Inferior parietal cortex (tissue), 1 donor: Measurements from ENCODE around the gene BECN2.
A peak's percentile ranks its signal among the peaks of the same experiment; 100 is the strongest.

Experiments used
- DNase-seq: peaks from one replicate; pipeline ENCODE4 v3.0.0-alpha.2; 2016; ENCODE audit errors: extremely low spot score

Gene BECN2

GRCh38 chr1:241957692-241958494, at the start of gene BECN2:
BECN2 (plus strand) TSS chr1:241957767; CDS start chr1:241957767, 0 bp downstream.
- DNase-seq: no peak

GRCh38 chr1:241916196-241916595, 41.4 kb upstream of the BECN2 start:
- no peak for DNase-seq

- no peak for DNase-seq
Measured at GRCh38 chr1:241917487-241917886, 40.1 kb upstream of the BECN2 start.

- no peak for DNase-seq
Measured at GRCh38 chr1:241918879-241919278, 38.7 kb upstream of the BECN2 start.

GRCh38 chr1:241924080-241924808, 33.3 kb upstream of the BECN2 start:
- no peak for DNase-seq

GRCh38 chr1:241926141-241926540, 31.4 kb upstream of the BECN2 start:
- DNase-seq: no peak

- no peak for DNase-seq
Measured at GRCh38 chr1:241927321-241927720, 30.2 kb upstream of the BECN2 start.

GRCh38 chr1:241932845-241933244, 24.7 kb upstream of the BECN2 start:
- no peak for DNase-seq

GRCh38 chr1:241934201-241934848, 23.2 kb upstream of the BECN2 start:
- DNase-seq: peak; percentile 11

- no peak for DNase-seq
Measured at GRCh38 chr1:241934866-241935265, 22.7 kb upstream of the BECN2 start.

- DNase-seq: no peak
Measured at GRCh38 chr1:241939798-241940197, 17.8 kb upstream of the BECN2 start.

- DNase-seq: no peak
Measured at GRCh38 chr1:241942738-241943137, 14.8 kb upstream of the BECN2 start.

- no peak for DNase-seq
Measured at GRCh38 chr1:241944300-241944699, 13.3 kb upstream of the BECN2 start.

GRCh38 chr1:241947354-241947753, 10.2 kb upstream of the BECN2 start:
- DNase-seq: no peak

- no peak for DNase-seq
Measured at GRCh38 chr1:241950390-241950789, 7.2 kb upstream of the BECN2 start.

- no peak for DNase-seq
Measured at GRCh38 chr1:241962153-241962552, 4.6 kb downstream of the BECN2 start.

- no peak for DNase-seq
Measured at GRCh38 chr1:241963722-241964121, 6.2 kb downstream of the BECN2 start.

- DNase-seq: no peak
Measured at GRCh38 chr1:241964550-241965282, 7.1 kb downstream of the BECN2 start.

- no peak for DNase-seq
Measured at GRCh38 chr1:241968611-241969010, 11.0 kb downstream of the BECN2 start.

- no peak for DNase-seq
Measured at GRCh38 chr1:241972703-241973369, 15.3 kb downstream of the BECN2 start.

GRCh38 chr1:241976229-241976628, 18.7 kb downstream of the BECN2 start:
- DNase-seq: no peak
